HG03558 (cell line): ENCODE data around the gene SLC5A6.
"Not testable (repeated sequence)": the region's sequence is repeated elsewhere in the genome, so short reads cannot be mapped to it uniquely, and the experiment has no call there.

Experiments
- ATAC-seq: cut with Tn5 transposase; IDR thresholded peaks from one replicate; pipeline ENCODE4 v1.9.1; 2021; ENCODE audit warnings: moderate number of reproducible peaks; ENCODE audit not compliant: unreplicated experiment; ENCODE audit errors: extremely low read depth

Gene SLC5A6

DNA sequence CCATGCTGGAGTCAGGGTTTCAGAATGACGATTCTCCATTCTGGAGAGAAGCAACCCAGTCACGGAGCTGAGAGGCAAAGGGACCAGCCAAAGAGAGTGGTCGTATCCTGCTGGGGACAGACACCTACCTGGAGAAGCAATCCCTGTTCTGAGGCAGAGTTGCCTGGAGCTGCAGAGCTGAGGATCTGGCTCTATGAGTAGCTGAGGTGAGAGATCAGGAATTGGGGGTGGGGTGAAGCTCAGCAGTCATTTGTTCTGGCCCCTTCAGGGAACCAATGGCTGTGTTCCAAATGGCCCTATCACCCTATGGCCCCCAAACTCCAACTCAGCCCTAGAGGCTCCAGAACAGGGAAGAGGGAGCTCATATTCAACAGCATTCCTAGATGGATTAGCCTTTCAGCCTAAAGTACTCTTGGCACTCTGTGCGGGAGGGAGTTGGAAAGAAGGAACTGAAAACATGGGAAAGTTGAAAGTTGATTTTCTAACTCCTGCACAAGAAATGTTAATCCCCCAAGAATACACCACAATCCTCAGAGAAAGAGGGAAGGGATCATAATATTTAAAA, 3.5 kb downstream of the SLC5A6 start:
- ATAC-seq = no peak

DNA sequence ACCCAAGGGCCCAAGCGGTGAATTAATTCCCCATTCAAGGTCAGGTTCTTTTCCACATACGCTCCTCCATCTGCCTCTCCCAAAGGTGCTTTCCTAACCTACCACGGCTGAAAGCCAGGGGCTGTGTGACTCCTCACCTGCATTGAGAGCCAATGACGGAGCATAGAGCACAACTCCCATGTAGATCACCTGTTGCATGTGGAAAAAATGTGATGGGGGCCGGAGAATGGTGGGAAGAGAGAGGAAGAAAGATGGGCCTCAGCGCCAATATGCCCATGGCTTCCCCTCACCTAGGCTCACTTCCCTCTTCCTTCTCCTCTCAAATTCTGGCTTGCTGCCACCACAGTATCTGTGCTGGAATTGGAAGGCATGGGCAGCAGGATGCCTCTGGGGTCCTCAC, 5.7 kb downstream of the SLC5A6 start:
- ATAC-seq = no peak

DNA sequence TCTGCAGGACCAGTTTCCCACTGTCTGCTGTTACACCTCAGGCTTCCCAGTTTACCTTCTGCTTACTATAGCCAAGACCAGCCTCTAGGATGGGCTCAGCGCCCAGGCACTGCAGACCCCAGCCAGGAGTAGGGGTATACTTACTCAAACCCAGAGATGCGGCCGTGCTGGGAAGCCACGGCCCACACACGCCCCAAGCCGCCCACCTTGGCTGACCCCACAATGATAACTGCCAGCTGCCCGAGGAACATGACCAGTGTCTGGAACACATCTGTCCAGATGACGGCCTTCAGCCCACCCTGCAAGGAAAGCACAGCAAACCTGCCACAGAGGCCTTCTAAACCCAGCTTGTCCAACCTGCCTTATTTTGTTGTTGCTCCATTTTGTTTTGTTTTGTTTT, 6.9 kb downstream of the SLC5A6 start:
- ATAC-seq = no peak

DNA sequence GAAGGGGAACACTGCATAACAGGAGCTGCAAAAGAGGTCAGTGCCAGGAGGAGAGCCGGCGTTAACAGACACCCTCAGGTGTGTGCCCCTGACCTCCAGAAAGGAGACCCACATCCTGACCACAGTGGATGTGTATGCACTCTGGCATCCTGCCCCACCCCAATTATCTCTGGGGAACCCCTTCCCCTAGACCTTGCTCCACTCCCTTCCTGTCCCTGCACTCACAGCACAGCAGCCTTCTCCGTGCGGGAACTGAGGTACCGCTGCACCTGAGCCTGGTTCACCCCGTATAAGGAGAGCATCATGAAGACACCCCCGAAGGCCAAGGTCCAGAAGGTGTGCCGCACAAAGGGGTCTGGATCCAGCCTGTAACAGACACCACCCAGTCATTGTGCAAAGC, 7.5 kb downstream of the SLC5A6 start:
- ATAC-seq = no peak

DNA sequence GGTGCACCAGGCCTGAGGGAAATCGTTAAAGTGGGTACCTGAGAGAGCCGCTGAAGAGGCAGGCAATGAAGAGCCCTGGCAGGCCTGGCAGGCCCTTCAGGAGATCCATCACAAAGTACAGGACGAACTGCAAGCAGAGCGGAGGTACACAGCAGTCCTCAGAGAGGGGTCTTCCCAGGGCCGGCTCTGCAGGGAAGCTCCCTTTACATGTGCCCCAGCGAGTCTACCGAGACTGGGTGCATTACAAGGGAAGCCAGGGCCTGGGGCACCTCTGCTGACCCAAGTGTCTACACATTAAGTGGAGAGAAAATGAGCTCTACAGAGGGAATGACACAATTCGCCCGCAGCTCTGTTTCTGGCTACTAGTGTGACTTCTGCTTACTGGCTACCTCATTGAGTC, 8.3 kb downstream of the SLC5A6 start:
- no peak for ATAC-seq

DNA sequence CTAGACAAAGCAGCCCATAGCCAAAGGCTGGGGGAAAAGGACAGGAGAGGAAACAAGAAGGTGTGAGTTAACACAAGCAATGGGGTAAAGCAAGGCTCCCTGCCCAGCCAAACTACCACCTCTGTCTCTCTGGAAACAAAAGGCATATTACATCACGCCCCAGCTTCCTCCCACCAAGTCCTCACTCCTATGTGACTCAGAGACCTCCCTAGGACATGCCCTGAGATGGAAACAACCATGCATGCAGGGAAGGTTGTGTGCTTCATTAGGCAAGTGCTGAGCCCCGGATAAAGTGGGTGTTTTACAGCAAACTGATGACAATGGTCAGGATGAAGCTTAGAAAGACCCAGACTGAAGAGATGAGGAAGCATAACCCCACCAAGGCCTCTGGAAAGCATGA, 9.2 kb downstream of the SLC5A6 start:
- no peak for ATAC-seq

DNA sequence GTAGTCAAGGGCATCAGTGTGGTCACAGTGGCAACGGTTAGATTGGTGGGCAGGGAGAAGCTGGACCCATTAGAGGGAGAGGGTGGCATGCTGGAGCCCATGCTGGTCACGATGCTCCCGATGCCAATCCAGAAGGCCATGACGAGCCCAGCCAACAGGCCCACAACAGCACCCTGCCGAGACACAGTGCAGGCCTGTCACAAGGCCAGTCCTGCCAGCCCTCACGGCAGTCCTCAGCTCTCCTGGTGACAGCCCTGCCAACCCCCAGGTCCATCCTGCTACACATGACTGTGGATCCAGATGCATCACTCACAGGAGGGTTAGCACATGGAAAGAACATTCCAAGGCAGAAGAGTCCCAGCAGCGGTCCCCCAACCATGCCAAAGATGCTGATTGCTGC, 10.4 kb downstream of the SLC5A6 start:
- ATAC-seq = no peak

DNA sequence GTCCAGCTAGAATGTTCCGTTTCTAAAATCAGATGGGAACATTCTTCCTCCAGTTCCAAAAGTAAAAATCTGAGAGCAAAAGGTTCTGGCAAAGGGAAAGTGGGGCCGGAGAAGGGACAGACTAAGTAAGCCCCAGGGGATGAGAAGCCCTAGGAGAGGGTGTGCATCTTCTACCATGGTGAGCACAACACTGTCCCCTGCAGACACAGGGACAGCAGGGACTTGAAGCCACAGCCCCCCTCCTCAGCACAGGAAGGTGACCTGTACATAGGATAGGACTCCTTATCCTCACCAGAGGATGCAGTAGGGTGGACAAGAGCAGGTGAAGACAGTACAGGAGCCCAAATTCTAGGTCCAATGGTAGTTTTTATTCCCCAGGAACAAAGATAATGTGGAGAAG, 12.8 kb downstream of the SLC5A6 start:
- no peak for ATAC-seq

DNA sequence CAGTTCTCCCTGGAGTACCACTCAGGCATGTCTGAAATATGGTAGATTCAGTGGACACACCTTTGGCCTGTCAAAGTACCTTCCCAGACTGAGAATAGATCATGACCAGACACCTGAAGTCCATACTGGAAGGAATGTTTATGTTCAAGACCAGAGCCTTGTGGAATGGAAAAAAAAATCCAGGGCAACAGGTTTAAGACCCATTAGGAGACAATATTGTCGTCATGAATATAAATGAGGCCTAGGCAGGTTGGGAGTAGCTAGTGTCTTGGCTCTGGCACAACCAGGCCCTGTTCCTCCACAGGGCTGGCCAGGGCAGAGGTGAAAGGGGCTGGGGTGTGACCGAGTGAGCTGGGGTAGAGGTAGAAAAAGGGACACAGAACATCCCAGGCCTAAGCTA, 13.4 kb downstream of the SLC5A6 start:
- no peak for ATAC-seq

DNA sequence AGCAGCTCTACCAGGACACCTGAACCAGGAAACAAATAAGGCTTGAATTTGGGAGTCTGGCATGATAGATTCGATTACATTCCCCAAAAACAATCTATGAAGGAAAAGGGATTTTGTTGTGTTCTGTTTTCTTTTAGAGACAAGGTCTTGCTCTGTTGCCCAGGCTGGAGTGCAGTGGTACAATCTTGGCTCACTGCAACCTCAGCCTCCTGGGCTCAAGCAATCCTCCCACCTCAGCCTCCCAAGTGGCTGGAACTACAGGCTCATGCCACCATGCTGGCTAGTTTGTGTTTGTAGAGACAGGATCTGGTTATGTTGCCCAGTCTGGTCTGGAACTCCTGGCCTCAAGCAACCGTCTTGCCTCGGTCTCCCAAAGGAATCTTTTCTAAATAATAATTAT, 14.0 kb downstream of the SLC5A6 start:
- not testable (repeated sequence) for ATAC-seq

DNA sequence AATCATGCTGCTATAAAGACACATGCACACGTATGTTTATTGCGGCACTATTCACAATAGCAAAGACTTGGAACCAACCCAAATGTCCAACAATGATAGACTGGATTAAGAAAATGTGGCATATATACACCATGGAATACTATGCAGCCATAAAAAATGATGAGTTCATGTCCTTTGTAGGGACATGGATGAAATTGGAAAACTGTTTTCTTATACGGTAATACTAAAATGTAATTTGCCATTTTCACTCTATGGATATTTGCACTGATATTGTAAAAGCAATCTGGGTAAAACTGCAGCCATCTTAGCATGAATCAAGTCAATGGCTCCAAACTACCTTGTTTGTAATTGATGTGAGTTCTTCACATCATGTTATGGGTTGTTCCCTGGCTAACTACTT, 16.3 kb downstream of the SLC5A6 start:
- not testable (repeated sequence) for ATAC-seq

DNA sequence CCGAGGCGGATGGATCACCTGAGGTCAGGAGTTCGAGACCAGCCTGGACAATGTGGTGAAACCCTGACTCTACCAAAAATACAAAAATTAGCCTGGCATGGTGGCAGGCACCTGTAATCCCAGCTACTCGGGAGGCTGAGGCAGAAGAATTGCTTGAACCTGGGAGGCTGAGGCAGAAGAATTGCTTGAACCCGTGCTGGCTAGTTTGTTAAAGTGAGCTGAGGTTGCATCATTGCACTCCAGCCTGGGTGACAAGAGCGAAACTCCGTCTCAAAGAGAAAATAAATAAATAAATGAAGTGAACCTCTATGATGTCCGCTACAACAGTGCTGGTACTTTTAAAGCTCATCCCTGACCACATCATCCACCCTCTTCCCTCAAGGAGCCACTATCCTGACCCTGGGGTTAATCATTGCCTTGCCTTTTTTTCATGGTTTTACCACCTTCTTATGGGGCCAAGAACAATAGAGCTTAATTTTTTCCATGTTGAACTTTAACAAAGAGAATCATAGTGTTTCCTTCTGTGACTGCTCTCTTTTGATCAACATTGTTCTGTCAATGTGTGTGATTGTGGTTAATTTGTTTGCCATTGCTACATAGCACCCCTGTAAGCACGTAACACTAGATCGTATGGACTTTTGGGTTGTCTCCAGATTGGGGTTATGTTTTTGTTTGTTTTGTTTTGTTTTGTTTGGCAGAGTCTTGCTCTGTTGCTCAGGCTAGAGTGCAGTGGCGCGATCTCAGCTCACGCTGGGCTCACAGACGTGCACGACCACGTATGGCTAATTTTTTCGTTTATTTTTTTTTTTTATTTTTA, 17.3 kb downstream of the SLC5A6 start:
- ATAC-seq = no peak

DNA sequence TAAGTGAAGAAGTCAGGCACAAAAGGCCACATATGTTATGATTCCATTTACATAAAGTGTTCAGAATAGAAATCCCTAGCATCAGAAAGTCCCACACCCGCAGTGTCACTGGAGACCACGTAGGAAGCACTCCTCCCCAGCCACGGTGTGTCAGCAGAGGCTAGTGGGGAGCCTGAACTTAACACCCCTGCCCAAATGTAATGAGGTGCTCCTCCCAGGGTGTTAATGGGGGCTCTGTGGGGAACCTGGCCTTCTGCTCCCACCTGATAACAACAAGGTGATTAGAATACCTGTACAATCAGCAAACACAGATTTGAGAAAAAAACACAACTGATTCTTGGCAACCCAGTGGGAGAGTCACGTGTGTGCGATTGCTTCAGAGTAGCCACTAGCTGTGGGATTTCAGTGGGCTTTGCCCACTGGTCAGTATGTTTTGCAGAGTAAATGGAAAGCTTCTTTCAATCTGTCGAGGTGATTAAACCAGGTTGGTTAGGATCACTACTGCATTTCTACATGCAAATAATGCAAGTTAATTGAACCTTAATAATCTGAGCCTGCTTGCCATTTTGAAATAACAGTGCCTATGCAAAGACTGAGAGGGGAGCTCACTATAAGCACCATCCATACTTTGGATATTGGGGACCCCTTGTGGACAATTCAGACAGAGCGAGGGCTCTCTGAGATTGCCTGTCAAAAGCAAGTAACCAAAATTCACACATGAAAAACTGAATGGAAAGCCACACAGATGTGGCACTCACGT, 20.8 kb downstream of the SLC5A6 start:
- no peak for ATAC-seq

DNA sequence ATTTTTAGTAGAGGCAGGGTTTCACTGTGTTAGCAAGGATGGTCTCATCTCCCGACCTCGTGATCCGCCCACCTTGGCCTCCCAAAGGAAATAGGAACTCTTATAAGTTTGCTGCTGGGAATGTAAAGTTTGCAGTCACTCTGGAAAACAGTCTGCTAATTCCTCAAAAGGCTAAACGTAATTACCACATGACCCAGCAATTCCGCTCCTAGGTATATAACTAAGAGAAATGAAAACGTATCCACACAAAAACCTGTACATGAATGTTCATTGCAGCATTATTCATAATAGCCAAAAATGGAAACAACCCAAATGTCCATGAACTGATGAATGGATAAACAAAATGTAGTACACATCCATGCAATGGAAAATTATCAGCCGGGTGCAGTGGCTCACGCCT, 22.1 kb downstream of the SLC5A6 start:
- ATAC-seq = no peak

DNA sequence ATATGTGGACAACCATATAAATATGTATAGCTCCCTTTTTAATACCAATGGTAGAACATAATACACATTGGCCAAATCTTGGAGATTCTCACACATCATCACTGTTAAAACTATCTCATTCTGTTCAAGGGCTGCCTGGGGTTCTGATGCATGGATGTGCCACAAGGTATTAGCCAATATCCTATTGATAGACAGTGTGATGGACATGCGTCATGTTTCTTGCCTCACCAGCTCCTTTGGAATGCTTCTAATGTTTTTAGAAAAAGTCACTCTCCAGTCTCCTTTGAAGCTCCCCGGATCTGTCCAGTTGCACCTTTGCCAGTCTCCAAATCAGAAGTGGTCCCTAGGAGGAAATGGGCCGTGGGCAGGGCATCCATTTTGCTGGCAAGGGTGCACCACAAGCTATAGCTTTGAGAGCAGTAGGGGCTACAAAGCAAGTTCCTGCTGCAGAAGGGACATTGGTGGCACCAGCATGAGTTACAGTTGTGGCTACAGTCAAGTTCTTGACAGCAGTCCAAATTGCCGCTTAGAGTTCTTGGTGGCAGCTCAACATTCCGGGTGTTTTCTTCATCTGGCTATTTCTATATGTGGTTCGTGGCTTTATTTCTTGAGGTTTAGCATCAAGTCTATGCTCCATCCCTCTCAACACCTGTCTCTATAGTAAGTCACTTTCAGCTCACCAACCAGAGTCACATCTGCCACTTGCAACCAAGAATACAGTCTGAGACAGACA, 25.3 kb downstream of the SLC5A6 start:
- no peak for ATAC-seq

DNA sequence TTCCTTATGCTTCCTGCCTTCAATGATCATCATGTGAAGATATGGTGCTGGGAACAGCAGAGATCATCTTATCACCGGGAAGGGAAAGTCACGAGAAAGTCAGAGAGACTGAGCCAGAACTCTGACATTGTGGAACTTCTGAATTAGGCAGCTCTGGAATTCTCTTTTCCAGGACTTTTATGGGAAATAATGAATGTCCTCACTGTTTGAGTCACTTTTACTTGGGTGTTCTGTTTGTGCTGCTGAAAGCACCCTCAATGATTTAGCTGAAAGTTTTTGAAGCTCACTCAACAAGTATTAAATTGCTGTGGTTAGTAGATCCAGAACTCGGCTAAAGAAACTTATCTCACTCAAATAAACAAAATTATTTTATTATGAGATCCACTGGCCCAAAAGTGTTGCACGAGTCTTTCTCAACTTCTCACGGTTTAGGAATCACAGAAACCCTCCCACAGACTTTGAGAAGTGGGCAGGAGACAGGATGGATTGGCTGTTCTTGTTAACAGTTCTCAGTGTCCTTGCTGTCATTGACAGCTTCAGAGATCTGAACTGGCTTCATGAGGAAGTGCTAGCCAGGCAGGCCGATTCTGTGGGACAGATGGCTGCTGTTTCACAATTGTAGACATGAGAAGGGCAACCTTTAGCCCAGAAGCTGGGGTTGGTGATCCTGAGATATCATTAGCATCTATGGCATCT, 26.6 kb downstream of the SLC5A6 start:
- no peak for ATAC-seq

DNA sequence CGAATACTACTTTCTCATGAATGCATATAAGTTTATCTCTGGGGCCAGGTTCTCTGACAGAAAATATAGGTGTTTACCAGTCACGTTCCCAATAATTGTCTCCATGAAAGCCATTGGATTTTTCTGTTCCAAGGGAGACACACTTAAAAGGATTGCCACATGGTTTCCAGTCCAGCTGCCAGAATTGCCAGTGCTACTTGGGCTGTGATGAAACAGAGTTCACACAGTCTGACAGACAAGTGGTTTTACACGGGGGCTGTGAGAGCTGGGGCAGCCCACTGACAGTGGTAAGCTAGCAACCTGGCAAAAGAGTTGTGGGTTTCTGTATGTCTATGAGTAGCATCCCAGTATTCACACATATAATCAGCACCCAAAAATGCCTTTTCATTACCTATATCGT, 28.0 kb downstream of the SLC5A6 start:
- no peak for ATAC-seq

DNA sequence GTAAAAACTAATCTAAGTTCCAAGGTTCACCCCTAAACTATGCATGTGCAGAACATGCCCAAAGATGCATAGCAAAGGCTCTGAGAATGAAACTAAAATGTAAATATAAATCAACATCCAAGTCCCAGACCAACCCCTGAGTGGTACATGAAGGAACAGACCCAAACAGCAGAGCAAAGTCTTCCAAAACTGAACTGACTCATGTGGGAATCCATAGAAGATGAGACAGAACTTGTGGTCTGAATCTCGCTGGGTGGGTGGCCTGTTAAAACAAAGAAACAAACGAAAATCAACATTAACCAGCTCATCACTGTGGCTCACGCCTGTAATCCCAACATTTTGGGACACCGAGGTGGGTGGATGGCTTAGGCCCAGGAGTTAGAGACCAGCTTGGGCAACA, 29.7 kb downstream of the SLC5A6 start:
- no peak for ATAC-seq

DNA sequence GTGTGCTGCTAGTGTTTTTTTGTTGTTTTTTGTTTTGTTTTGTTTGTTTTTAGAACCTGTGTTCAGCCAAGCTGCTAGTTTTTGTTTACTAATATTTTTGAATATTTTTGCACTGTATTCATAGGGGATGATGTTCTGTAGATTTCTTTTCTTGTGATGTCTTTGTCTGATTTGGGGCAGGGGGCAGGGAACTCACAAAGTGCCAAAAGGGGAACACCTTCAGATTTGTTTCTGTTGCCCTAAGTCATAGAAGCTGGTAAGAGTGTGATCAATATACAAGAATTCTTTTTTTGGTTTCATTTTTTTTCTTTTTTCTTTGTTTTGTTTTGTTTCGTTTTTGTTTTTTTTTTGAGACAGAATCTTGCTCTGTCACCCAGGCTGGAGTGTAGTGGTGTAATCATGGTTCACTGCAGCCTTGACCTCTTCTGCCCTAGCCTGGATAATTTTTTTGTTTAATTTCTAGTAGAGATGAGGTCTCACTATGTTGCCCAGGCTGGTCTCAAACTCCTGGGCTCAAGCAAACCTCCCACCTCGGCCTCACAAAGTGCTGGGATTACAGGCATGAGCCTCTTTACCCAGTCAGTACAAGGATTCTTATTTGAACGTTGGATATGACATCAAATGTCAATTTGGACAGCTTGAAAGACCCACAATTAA, 32.6 kb downstream of the SLC5A6 start:
- no peak for ATAC-seq

DNA sequence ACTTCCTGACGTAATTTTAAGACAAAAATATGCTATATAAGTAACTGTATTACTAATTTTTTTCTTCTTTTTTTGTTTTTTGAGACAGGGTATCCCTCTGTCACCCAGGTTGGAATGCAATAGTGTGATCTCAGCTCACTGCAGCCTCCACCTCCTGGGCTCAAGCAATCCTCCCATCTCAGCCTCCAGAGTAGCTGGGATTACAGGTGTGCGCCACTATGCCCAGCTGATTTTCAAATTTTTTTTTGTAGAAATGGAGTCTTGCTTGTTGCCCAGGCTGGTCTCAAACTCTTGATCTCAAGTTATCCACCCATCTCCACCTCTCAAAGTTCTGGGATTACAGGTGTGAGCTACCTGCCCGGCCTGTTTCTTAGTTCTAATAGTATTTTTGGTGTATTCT, 33.6 kb downstream of the SLC5A6 start:
- ATAC-seq = no peak
